DND-41 (cell line): ENCODE data around the gene ELAC1.
"Not testable (repeated sequence)": the region's sequence is repeated elsewhere in the genome, so short reads cannot be mapped to it uniquely, and the experiment has no call there.

Experiments used
- ATAC-seq: fragments of 200-7000 bp; cut with Tn5 transposase; 3 replicates; pipeline ENCODE4 v1.9.1; 2021; ENCODE audit warnings: low read depth; ENCODE audit not compliant: insufficient read depth
- DNase-seq: peaks from one replicate; pipeline ENCODE4 v3.0.0-alpha.2; 2020
- H2AFZ ChIP-seq: 2 replicates; pipeline ENCODE4 v1.6.0; 2012; ENCODE audit warnings: low read depth, low read length
- H3K27ac ChIP-seq: 2 replicates; pipeline ENCODE4 v1.5.1; 2012; ENCODE audit warnings: low read length, inconsistent platforms
- H3K27me3 ChIP-seq: fragments of 200-600 bp; sonication (generic); 2 replicates; pipeline ENCODE4 v1.6.0; 2012; ENCODE audit warnings: low read length, mild to moderate bottlenecking, inconsistent platforms; ENCODE audit not compliant: insufficient read depth, poor library complexity
- H3K36me3 ChIP-seq: 2 replicates; pipeline ENCODE4 v1.5.1; 2012; ENCODE audit warnings: low read length, inconsistent platforms; ENCODE audit not compliant: insufficient read depth
- H3K4me1 ChIP-seq: 2 replicates; pipeline ENCODE4 v1.5.1; 2012; ENCODE audit warnings: mild to moderate bottlenecking, low read length; ENCODE audit not compliant: insufficient read depth
- H3K4me2 ChIP-seq: 2 replicates; pipeline ENCODE4 v1.6.0; 2012; ENCODE audit warnings: mild to moderate bottlenecking, moderate library complexity, low read length, inconsistent platforms; ENCODE audit not compliant: insufficient read depth
- H3K4me3 ChIP-seq, 2 experiments: fragments of 200-600 bp in 1 of 2; shearing (Covaris generic) in 1 of 2; 2 replicates each; pipeline ENCODE4 v1.5.1; 2012 to 2016; ENCODE audit warnings: inconsistent platforms in 2 of 2, low read length in 2 of 2, mild to moderate bottlenecking in 2 of 2, low read depth in 1 of 2, moderate library complexity in 1 of 2
- H3K79me2 ChIP-seq: 2 replicates; pipeline ENCODE4 v1.6.0; 2012; ENCODE audit warnings: low read length, inconsistent platforms; ENCODE audit not compliant: insufficient read depth
- H3K9ac ChIP-seq: 2 replicates; pipeline ENCODE4 v1.6.0; 2012; ENCODE audit warnings: low read depth, mild to moderate bottlenecking, inconsistent platforms, low read length, moderate library complexity
- H3K9me3 ChIP-seq: 2 replicates; pipeline ENCODE4 v1.5.1; 2012; ENCODE audit warnings: low read length, moderate library complexity, mild to moderate bottlenecking, inconsistent platforms; ENCODE audit not compliant: insufficient read depth, severe bottlenecking
- H4K20me1 ChIP-seq: 2 replicates; pipeline ENCODE4 v1.6.0; 2012; ENCODE audit warnings: low read length; ENCODE audit not compliant: insufficient read depth
- EZH2 ChIP-seq: IDR thresholded peaks from 3 replicates; pipeline ENCODE4 v1.6.1; 2012; ENCODE audit warnings: borderline replicate concordance, low read depth, mild to moderate bottlenecking, moderate library complexity, low read length, inconsistent platforms; ENCODE audit not compliant: severe bottlenecking
- TF ChIP-seq, protein P1 (sequence below): IDR thresholded peaks from 2 replicates; pipeline ENCODE4 v1.5.1; 2012; ENCODE audit warnings: borderline replicate concordance, low read length, moderate library complexity, mild to moderate bottlenecking; ENCODE audit not compliant: poor library complexity, severe bottlenecking; ENCODE audit errors: extremely low read depth

The ELAC1 gene

DNA sequence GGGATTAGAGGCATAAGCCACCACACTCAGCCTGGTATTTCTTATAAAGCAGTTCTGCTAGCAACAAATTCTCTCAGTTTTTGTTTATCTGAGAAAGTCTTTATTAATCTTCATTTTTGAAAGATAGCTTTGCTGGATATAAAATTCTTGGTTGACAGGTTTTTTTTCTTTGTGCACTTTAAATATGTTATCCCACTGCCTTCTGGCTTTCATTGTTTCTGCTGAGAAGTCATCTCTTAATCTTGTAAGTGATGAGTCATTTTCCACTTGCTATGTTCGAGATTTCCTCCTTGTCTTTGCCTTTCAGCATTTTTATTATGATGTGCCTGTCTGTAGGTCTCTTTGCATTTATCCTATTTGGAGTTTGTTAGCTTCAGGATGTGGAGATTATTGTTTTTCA, 5.9 kb upstream of the ELAC1 start:
- no peak overlapping the region for H3K9ac ChIP-seq
- no peak for ATAC-seq
- no peak overlapping the region for H3K4me3 ChIP-seq
- H3K79me2 ChIP-seq: no peaks in the 10 kb centered on the region
- H4K20me1 ChIP-seq: no peaks in the 10 kb centered on the region
- no peak overlapping the region for H3K27ac ChIP-seq
- H2AFZ ChIP-seq: no peak overlapping the region
- no peak for DNase-seq
- H3K27me3 ChIP-seq: no peaks in the 10 kb centered on the region
- H3K9me3 ChIP-seq: peaks cover 17% of the 10 kb centered on the region
- no peak overlapping the region for H3K4me2 ChIP-seq
- H3K4me1 ChIP-seq: no peaks in the 10 kb centered on the region
- TF ChIP-seq, protein P1, sequence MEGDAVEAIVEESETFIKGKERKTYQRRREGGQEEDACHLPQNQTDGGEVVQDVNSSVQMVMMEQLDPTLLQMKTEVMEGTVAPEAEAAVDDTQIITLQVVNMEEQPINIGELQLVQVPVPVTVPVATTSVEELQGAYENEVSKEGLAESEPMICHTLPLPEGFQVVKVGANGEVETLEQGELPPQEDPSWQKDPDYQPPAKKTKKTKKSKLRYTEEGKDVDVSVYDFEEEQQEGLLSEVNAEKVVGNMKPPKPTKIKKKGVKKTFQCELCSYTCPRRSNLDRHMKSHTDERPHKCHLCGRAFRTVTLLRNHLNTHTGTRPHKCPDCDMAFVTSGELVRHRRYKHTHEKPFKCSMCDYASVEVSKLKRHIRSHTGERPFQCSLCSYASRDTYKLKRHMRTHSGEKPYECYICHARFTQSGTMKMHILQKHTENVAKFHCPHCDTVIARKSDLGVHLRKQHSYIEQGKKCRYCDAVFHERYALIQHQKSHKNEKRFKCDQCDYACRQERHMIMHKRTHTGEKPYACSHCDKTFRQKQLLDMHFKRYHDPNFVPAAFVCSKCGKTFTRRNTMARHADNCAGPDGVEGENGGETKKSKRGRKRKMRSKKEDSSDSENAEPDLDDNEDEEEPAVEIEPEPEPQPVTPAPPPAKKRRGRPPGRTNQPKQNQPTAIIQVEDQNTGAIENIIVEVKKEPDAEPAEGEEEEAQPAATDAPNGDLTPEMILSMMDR: no peak
- TF ChIP-seq EZH2: no peak
- H3K36me3 ChIP-seq: no peaks in the 10 kb centered on the region

DNA sequence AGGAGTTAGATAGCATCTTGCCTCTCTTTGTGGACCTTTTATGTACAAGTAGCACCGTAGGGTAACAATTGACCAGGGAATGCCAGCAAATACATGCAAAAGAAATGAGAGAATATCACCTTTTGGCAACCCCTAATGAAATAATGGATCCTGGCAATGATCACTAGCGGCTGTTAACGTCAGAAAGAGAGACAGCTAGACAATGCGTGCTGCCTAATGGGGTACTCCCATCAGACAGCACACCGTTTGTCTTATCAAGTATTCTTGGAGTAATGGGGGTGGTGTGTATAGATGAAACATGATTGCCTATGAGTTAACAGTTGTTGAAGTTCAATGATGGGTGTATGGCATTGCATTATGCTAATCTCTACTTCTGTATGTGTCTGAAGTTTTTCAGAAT, 1.6 kb downstream of the ELAC1 start:
- TF ChIP-seq, protein P1: no peak
- no peak for TF ChIP-seq EZH2
- no peaks in the 10 kb centered on the region for H3K27me3 ChIP-seq
- H2AFZ ChIP-seq: no peak overlapping the region
- no peaks in the 10 kb centered on the region for H4K20me1 ChIP-seq
- no peak overlapping the region for H3K27ac ChIP-seq
- H3K9me3 ChIP-seq: no peaks in the 10 kb centered on the region
- H3K4me2 ChIP-seq: peak overlapping the region; percentile 78
- H3K4me1 ChIP-seq: peaks cover 20% of the 10 kb centered on the region
- no peak for ATAC-seq
- peak overlapping the region in 1 of 2 experiments; percentile 83; a peak in 2 of 4 replicates for H3K4me3 ChIP-seq
- peaks cover 16% of the 10 kb centered on the region for H3K79me2 ChIP-seq
- H3K36me3 ChIP-seq: peaks cover 6% of the 10 kb centered on the region
- no peak for DNase-seq
- H3K9ac ChIP-seq: peak overlapping the region; percentile 96

DNA sequence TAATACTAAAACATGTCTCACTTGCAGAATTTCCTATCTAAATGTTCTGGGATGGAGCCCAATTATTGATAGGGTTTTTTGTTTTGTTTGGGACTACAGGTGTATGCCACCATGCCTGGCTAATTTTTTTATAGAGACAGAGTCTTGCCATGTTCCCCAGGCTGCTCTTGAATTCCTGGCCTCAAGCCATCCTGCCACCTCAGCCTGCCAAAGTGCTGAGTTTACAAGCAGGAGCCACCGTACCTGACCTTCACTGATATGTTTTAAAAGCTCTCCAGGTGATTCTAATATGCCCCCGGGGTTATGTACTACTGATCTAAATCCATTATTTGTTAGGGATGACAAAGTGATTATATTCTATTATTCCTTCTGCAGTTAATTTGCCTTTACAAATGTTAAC, 2.2 kb downstream of the ELAC1 start:
- H3K27me3 ChIP-seq: no peaks in the 10 kb centered on the region
- no peaks in the 10 kb centered on the region for H4K20me1 ChIP-seq
- peaks cover 20% of the 10 kb centered on the region for H3K4me1 ChIP-seq
- DNase-seq (no peak), ATAC-seq (no peak)
- no peak overlapping the region for H2AFZ ChIP-seq
- no peak overlapping the region for H3K4me3 ChIP-seq
- no peak overlapping the region for H3K9ac ChIP-seq
- no peak overlapping the region for H3K27ac ChIP-seq
- no peak overlapping the region for H3K4me2 ChIP-seq
- H3K79me2 ChIP-seq: peaks cover 16% of the 10 kb centered on the region
- TF ChIP-seq EZH2: no peak
- peaks cover 11% of the 10 kb centered on the region for H3K36me3 ChIP-seq
- H3K9me3 ChIP-seq: no peaks in the 10 kb centered on the region

DNA sequence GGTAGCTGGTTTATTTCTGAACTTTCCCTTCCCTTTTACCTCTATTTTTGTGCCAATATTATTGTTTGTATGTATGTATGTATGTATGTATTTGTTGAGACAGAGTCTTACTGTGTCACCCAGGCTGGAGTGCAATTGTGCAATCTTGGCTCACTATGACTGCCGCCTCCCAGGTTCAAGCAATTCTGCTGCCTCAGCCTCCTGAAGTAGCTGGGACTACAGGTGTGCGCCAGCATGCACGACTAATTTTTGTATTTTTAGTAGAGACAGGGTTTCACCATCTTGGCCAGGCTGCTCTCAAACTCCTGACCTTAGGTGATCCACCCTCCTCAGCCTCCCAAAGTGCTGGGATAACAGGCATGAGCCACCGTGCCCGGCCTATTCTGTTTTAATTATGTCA, 4.6 kb downstream of the ELAC1 start:
- Histone ChIP-seq H3K9me3 (peaks cover 20% of the 10 kb centered on the region), H3K36me3 (peaks cover 35% of the 10 kb centered on the region), H3K79me2 (peaks cover 16% of the 10 kb centered on the region), H3K4me1 (peaks cover 16% of the 10 kb centered on the region)
- not testable (repeated sequence) for ATAC-seq, DNase-seq, H3K4me2 ChIP-seq, H4K20me1 ChIP-seq, H2AFZ ChIP-seq, H3K4me3 ChIP-seq, H3K27me3 ChIP-seq, H3K27ac ChIP-seq, H3K9ac ChIP-seq
